Measurements from ENCODE around the gene GYS2. TPM values are rescaled to one million over a fixed set of nuclear protein-coding genes. Genes with fewer than 3 reads are reported as not detected.

Gene GYS2
- total and polyA plus RNA-seq, 2 experiments from 2014 or later, result 0.16 to 0.27 TPM

GRCh38 chr12:21562859-21563258 is 41.8 kb downstream of the GYS2 start:
- 74% methylated on average over 2 of the region's 2 CpGs for WGBS (ENCODE audit: low lambda C conversion rate, missing lambda C conversion rate)
- no peaks in the 10 kb centered on the region for H3K36me3 ChIP-seq (replicated peaks; ENCODE audit: insufficient read depth, low read depth)
- H3K27ac ChIP-seq, result no peak overlapping the region
- no peaks in the 10 kb centered on the region for H3K9me2 ChIP-seq (replicated peaks; ENCODE audit: insufficient read depth)
- DNase-seq (ENCODE audit: low spot score), result no peak
- TF ChIP-seq EZH2phosphoT487 (IDR thresholded peaks at IDR 0.05; ENCODE audit: low read depth, severe bottlenecking, unreplicated experiment), result no peak
- TF ChIP-seq CTCF (IDR thresholded peaks at IDR 0.05; ENCODE audit: poor library complexity), result no peak
- no peak for TF ChIP-seq EZH2 (IDR thresholded peaks at IDR 0.05; ENCODE audit: borderline replicate concordance)
- no peaks in the 10 kb centered on the region for H3K79me2 ChIP-seq
- no peak overlapping the region for H3K4me2 ChIP-seq
- H3K4me1 ChIP-seq (ENCODE audit: insufficient read depth), result peaks cover 4% of the 10 kb centered on the region
- no peaks in the 10 kb centered on the region for H4K20me1 ChIP-seq (ENCODE audit: insufficient read depth, poor library complexity, severe bottlenecking)
- no peaks in the 10 kb centered on the region for H3K9me3 ChIP-seq (ENCODE audit: low read depth)
- no peak overlapping the region for H3K4me3 ChIP-seq
- no peak overlapping the region for H2AFZ ChIP-seq
- H3K27me3 ChIP-seq, result no peaks in the 10 kb centered on the region

- Histone ChIP-seq H3K27me3 (no peaks in the 10 kb centered on the region), H3K4me3 (no peak overlapping the region), H3K9me3 (ENCODE audit: low read depth) (no peaks in the 10 kb centered on the region), H3K27ac (no peak overlapping the region), H3K9me2 (replicated peaks; ENCODE audit: insufficient read depth) (no peaks in the 10 kb centered on the region), H3K36me3 (replicated peaks; ENCODE audit: insufficient read depth, low read depth) (no peaks in the 10 kb centered on the region), H3K4me2 (no peak overlapping the region), H3K4me1 (ENCODE audit: insufficient read depth) (no peaks in the 10 kb centered on the region), H4K20me1 (ENCODE audit: insufficient read depth, poor library complexity, severe bottlenecking) (no peaks in the 10 kb centered on the region), H3K79me2 (no peaks in the 10 kb centered on the region), H2AFZ (no peak overlapping the region)
- TF ChIP-seq EZH2 (IDR thresholded peaks at IDR 0.05; ENCODE audit: borderline replicate concordance) (no peak), EZH2phosphoT487 (IDR thresholded peaks at IDR 0.05; ENCODE audit: low read depth, severe bottlenecking, unreplicated experiment) (no peak), CTCF (IDR thresholded peaks at IDR 0.05; ENCODE audit: poor library complexity) (no peak)
- WGBS (ENCODE audit: low lambda C conversion rate, missing lambda C conversion rate), result 36% methylated on average over 2 of the region's 2 CpGs
- DNase-seq (ENCODE audit: low spot score), result no peak
Observed at GRCh38 chr12:21561158-21561557, 43.5 kb downstream of the GYS2 start.

GRCh38 chr12:21559855-21560569 is 44.6 kb downstream of the GYS2 start:
- 85% methylated on average over 7 of the region's 7 CpGs for WGBS (ENCODE audit: low lambda C conversion rate, missing lambda C conversion rate)
- TF ChIP-seq CTCF (IDR thresholded peaks at IDR 0.05; ENCODE audit: poor library complexity) (no peak), EZH2 (IDR thresholded peaks at IDR 0.05; ENCODE audit: borderline replicate concordance) (no peak), EZH2phosphoT487 (IDR thresholded peaks at IDR 0.05; ENCODE audit: low read depth, severe bottlenecking, unreplicated experiment) (no peak)
- Histone ChIP-seq H3K27ac (no peak overlapping the region), H2AFZ (no peak overlapping the region), H3K36me3 (replicated peaks; ENCODE audit: insufficient read depth, low read depth) (no peaks in the 10 kb centered on the region), H3K9me2 (replicated peaks; ENCODE audit: insufficient read depth) (no peaks in the 10 kb centered on the region), H3K4me3 (no peak overlapping the region), H3K27me3 (no peaks in the 10 kb centered on the region), H3K79me2 (no peaks in the 10 kb centered on the region), H3K4me2 (no peak overlapping the region), H4K20me1 (ENCODE audit: insufficient read depth, poor library complexity, severe bottlenecking) (no peaks in the 10 kb centered on the region), H3K9me3 (ENCODE audit: low read depth) (no peaks in the 10 kb centered on the region), H3K4me1 (ENCODE audit: insufficient read depth) (no peaks in the 10 kb centered on the region)
- no peak for DNase-seq (ENCODE audit: low spot score)
